Effector CD8-positive, alpha-beta T cell (primary cell): ENCODE results near the gene NEMP1.
"Not testable (repeated sequence)": the region's sequence is repeated elsewhere in the genome, so short reads cannot be mapped to it uniquely, and the experiment has no call there.

Experiments used
- DNase-seq: peaks from one replicate; lab custom pipeline; 2025; lab: John Stamatoyannopoulos, UW

The NEMP1 gene

GRCh38 chr12:57091638-57092528, 13.3 kb upstream of the NEMP1 start:
- no peak for DNase-seq

GRCh38 chr12:57090924-57091637, 12.5 kb upstream of the NEMP1 start:
- no peak for DNase-seq

DNA sequence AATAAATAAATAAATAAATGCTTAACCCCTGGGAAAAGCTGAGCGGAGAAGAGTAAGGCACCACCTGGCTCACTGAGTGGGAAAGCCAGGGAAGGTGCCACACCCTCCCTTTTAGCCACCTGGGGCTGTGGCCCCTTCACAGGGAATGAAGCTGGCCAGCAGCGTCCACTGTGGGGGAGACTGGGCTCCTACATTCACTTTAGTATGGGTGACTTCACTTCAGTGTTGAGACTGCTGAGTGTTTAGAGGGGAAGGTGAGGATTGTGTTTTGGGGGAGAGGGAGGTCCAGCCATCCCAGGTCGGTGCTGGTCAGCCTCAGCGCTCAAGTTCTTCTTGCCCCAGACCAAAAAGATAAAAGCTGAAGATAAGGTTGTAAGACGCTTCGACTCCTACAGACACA, 11.9 kb upstream of the NEMP1 start:
- DNase-seq, result no peak

DNA sequence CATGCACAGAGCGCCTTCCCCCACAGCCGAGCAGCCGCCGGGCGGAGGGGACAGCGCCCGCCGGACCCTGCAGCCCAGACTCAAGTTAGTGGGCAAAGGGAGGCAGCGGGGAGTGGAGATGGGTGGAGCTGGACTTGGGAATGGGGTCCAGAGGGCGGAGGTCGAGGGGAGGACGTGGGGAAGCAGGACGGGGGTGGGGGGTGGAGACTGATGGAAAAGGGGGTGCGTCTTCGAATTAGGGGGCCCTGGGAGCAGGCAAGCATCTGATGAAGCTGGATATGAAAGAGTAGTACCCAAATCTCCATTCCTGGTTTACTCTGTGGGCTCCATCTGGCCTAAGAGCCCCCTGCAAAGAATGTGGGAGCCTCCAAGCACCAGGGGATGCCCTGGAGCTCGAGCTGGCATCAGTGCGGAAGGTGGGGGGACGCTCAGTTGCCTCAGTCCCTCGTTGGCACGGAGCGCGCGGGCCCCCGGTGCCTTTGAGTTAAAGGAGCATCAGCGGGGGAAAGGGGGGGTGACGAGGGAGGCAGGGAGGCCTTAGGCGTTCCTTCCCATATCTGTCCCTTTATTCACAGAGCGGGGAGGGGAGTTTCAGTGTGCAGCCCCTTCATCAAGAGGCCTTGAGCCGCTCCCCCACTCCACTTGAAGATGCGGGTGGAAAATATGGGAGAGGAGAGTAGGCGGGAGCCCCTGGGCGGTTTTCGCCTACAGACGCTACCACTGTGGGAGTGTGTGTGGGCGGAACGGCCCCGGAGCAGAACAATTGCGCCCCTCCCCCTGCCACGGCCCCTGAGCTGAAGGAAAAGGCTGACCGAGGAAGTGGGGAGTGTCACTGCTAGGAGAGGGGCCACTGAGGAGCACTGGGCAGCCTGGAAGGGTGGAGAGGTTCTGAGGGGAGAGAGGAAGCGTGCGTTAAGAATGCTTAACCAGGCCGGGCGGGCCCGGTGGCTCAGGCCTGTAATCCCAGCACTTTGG, 11.0 kb upstream of the NEMP1 start:
- DNase-seq, result peak; percentile 49

- DNase-seq, result peak; percentile 84
Observed at GRCh38 chr12:57088354-57089270, 10.0 kb upstream of the NEMP1 start, which contains the start of gene NAB2. NAB2 (plus strand) TSS chr12:57089114; CDS start chr12:57089272, 158 bp downstream.

GRCh38 chr12:57087691-57088353, 9.2 kb upstream of the NEMP1 start:
- DNase-seq, result peak; percentile 72

DNA sequence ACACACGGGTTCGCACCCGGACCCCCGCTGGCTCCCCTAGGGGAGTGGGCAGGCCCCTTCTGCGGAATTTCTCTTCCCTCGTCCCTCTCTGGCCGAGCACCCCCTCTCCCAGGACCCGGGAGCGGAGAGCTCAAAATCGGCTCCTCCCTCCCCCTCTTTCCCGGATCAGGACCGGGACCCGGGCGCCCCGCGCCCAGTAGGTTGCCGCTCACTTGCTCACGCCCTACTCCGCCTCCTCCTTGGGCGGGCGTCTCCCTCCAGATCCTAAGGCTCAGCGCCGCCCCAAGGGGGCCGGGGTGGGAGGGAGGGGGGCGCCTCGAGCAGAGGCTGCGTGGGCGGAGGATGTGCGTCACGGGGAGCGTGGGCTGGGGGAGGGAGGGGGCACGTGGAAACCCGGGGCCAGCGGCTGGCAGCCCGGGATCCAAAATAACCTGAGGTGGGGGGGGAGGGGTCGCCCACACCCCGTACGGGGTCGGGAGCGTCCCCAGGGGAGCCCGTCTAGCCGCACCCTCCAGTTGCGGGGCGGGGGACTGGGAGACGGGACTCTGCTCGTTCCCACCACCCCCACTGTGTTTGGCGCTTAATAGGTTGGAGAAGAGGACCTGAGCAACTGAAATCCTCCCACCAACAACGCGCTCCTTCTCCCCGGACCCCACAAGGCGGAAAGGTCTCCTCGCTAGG, 8.6 kb upstream of the NEMP1 start:
- DNase-seq, result peak; percentile 92

- DNase-seq, result no peak
Observed at GRCh38 chr12:57086493-57087009, 8.0 kb upstream of the NEMP1 start.

DNA sequence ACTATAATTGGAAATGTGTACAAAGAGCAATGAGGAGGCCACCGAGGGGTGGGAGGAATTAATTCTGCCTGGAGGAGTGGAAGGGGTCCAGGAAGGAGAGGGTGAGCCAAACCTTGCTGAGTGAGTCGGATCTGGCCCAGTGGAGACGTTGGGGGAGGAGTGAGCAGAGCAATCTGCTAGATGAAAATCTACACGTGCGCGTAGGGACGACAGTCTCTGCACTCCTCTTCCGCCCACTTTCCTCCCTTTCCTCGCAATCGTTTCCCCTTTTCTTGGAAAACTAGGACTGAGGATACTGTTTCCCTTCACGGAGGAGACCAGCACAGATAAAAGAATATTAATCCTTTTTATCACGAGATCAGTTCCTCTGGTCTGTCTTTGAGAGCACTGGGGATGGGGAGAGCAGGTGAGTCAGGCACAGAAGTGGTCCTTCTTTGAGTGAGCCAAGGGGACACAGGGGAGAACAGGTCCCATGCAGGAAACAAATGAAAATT, 7.5 kb upstream of the NEMP1 start:
- DNase-seq, result no peak

GRCh38 chr12:57080855-57081254, 2.3 kb upstream of the NEMP1 start:
- no peak for DNase-seq

DNA sequence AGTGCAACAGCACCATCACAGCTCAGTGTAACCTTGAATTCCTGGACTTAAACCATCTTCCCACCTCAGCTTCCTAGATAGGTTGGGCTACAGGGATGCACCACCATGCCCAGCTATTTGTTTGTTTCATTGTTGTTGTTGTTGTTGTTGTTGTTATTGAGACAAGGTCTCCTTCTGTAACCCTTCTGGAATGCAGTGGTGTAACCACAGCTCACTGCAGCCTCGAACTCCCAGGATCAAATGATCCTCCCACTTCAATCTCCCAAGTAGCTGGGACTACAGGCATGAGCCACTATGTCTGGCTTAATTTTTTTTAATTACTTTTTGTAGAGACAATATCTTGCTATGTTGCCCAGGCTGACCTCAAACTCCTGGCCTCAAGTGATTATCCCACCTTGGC, 1.2 kb upstream of the NEMP1 start:
- DNase-seq, result no peak

- not testable (repeated sequence) for DNase-seq
Observed at GRCh38 chr12:57073566-57074450, 4.8 kb downstream of the NEMP1 start.

DNA sequence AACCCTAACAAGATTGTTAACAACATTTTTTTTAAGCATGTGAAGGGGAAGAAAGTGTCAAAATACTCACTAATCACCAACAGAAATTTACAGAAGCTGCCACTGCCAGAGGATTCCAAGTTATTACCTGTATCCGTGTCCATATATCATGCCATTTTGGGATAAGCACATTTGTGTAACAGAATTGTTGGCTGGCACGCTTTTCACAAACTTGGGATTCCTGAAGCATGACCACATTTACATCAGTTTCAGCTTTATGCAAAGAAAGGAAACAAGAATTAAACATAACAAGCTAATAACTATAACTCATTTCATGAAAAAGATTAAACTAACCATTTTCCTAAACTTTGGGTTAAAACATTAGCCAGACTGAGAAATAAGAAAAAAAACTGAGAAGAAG, 5.9 kb downstream of the NEMP1 start:
- DNase-seq, result no peak

DNA sequence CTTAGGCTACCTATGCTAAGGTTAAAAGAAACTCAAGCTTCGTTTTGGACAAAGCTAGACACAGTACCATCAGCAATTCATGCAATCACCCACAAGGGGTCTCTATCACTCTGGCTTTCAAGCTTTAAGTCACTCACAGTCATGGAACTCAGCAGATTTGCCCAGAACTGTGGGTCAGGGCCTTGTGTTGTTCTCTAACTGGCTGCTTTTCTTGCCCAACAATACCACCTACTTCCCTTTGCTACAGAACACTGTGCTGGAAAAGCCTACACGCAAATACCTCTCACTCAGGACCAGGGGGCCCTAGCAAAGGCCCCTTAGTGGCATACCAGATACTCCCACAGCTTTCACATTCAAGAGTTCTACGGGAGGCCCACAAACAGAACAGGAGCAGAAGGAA, 9.1 kb downstream of the NEMP1 start:
- peak; percentile 30 for DNase-seq

DNA sequence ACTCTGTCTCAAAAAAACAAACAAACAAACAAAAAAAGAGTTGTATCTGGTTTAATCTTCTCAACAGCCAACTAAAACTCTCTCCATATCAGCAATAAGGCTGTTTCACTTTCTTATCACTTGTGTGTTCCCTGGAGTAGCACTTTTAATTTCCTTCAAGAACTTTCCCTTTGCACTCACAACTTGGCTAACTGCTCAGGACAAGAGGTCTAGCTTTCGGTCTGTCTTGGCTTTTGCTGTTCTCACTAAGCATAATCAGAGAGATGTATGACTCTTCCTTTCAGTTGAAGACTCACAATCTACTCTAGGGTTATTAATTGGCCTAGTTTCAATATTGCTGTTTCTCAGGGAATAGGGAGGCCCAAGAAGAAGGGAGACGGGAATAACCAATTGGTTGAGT, 12.3 kb downstream of the NEMP1 start:
- DNase-seq, result no peak

GRCh38 chr12:57063991-57064685, 14.5 kb downstream of the NEMP1 start:
- no peak for DNase-seq

GRCh38 chr12:57058454-57058853, 20.1 kb downstream of the NEMP1 start:
- no peak for DNase-seq
